Parathyroid adenoma (tissue), 2 donors: ENCODE measurements around the gene LRBA.

Experiments
- H2AFZ ChIP-seq: fragments of 300-600 bp; sonication (generic); one replicate; pipeline ENCODE4 v1.7.0; 2017; ENCODE audit warnings: antibody characterized with exemption, mild to moderate bottlenecking
- H3K27ac ChIP-seq: fragments of 300-600 bp; sonication (generic); one replicate; pipeline ENCODE4 v1.7.0; 2017
- H3K27me3 ChIP-seq: fragments of 300-600 bp; sonication (generic); one replicate; pipeline ENCODE4 v1.7.0; 2017; ENCODE audit warnings: low read length; ENCODE audit not compliant: control insufficient read depth, insufficient read depth
- H3K36me3 ChIP-seq: fragments of 300-600 bp; sonication (generic); one replicate; pipeline ENCODE4 v1.7.0; 2017; ENCODE audit warnings: low read length; ENCODE audit not compliant: control insufficient read depth, insufficient read depth
- H3K4me1 ChIP-seq: fragments of 300-600 bp; sonication (generic); one replicate; pipeline ENCODE4 v1.7.0; 2017; ENCODE audit warnings: control low read depth
- H3K4me2 ChIP-seq: fragments of 300-600 bp; sonication (generic); one replicate; pipeline ENCODE4 v1.7.0; 2017; ENCODE audit warnings: low read length
- H3K4me3 ChIP-seq: fragments of 300-600 bp; sonication (generic); one replicate; pipeline ENCODE4 v1.7.0; 2017; ENCODE audit warnings: low read depth, low read length
- H3K79me2 ChIP-seq: fragments of 300-600 bp; sonication (generic); one replicate; pipeline ENCODE4 v1.7.0; 2017; ENCODE audit warnings: control low read depth
- H3K9ac ChIP-seq: fragments of 300-600 bp; sonication (generic); one replicate; pipeline ENCODE4 v1.7.0; 2017; ENCODE audit warnings: mild to moderate bottlenecking
- H3K9me3 ChIP-seq: fragments of 300-600 bp; sonication (generic); one replicate; pipeline ENCODE4 v1.7.0; 2017; ENCODE audit warnings: low read length; ENCODE audit not compliant: control insufficient read depth
- TF ChIP-seq, protein P1 (sequence below): fragments of 300-600 bp; sonication (generic); IDR thresholded peaks from one replicate; pipeline ENCODE4 v1.7.0; 2017; ENCODE audit warnings: antibody characterized with exemption, mild to moderate bottlenecking
- donor health status: primary hyperparathyroidism.

LRBA gene

DNA sequence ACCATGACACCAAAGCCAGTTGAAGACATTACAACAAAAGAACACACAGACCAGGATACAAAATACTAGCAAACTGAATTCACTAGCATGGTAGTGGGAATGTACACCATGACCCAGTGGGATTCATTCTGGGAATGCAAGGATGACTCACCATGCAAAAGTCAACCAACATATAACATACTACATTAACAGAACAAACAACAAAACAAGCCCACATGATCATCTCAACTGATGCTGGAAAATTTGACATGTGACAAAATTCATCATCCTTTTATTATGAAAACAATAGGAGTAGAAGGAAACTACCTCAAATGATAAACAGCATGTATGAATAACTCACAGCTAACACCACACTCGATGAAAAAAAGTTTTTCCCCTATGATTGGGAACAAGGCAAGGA lies 746.6 kb downstream of the LRBA start:
- no peaks in the 10 kb centered on the region for H3K36me3 ChIP-seq
- no peaks in the 10 kb centered on the region for H3K4me1 ChIP-seq
- H3K27me3 ChIP-seq, result no peaks in the 10 kb centered on the region
- H2AFZ ChIP-seq, result no peak overlapping the region
- H3K9ac ChIP-seq, result no peak overlapping the region
- H3K4me3 ChIP-seq, result no peak overlapping the region
- no peaks in the 10 kb centered on the region for H3K9me3 ChIP-seq
- H3K27ac ChIP-seq, result no peak overlapping the region
- no peak overlapping the region for H3K4me2 ChIP-seq
- no peaks in the 10 kb centered on the region for H3K79me2 ChIP-seq
- TF ChIP-seq, protein P1, sequence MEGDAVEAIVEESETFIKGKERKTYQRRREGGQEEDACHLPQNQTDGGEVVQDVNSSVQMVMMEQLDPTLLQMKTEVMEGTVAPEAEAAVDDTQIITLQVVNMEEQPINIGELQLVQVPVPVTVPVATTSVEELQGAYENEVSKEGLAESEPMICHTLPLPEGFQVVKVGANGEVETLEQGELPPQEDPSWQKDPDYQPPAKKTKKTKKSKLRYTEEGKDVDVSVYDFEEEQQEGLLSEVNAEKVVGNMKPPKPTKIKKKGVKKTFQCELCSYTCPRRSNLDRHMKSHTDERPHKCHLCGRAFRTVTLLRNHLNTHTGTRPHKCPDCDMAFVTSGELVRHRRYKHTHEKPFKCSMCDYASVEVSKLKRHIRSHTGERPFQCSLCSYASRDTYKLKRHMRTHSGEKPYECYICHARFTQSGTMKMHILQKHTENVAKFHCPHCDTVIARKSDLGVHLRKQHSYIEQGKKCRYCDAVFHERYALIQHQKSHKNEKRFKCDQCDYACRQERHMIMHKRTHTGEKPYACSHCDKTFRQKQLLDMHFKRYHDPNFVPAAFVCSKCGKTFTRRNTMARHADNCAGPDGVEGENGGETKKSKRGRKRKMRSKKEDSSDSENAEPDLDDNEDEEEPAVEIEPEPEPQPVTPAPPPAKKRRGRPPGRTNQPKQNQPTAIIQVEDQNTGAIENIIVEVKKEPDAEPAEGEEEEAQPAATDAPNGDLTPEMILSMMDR, result no peak

DNA sequence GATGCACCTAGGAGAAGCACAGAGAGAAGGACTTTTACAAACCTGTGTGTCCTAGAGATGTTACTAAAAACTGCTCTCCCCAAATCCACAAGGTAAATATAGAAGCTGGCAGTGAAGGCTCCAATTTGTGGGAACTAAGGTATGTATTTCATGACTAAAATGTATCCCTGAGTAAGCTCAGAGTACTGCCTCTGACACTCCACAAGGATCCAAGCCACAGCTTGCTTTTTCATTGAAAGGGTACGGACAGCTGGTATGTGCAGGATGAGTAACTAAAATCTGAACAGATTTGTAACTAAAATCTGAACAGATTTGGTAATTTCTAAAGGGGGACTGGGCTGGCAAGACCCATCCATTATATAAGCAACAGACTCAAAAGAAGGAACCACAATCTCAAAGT lies 749.3 kb downstream of the LRBA start:
- TF ChIP-seq, protein P1, result no peak
- no peak overlapping the region for H3K4me2 ChIP-seq
- no peak overlapping the region for H2AFZ ChIP-seq
- H3K79me2 ChIP-seq, result no peaks in the 10 kb centered on the region
- no peak overlapping the region for H3K27ac ChIP-seq
- H3K9ac ChIP-seq, result no peak overlapping the region
- no peaks in the 10 kb centered on the region for H3K36me3 ChIP-seq
- H3K27me3 ChIP-seq, result no peaks in the 10 kb centered on the region
- no peaks in the 10 kb centered on the region for H3K9me3 ChIP-seq
- H3K4me3 ChIP-seq, result no peak overlapping the region
- no peaks in the 10 kb centered on the region for H3K4me1 ChIP-seq

- TF ChIP-seq, protein P1, result no peak
- no peak overlapping the region for H3K4me3 ChIP-seq
- H3K9me3 ChIP-seq, result no peaks in the 10 kb centered on the region
- no peak overlapping the region for H3K4me2 ChIP-seq
- no peak overlapping the region for H3K27ac ChIP-seq
- H3K4me1 ChIP-seq, result no peaks in the 10 kb centered on the region
- no peak overlapping the region for H2AFZ ChIP-seq
- H3K79me2 ChIP-seq, result no peaks in the 10 kb centered on the region
- H3K27me3 ChIP-seq, result no peaks in the 10 kb centered on the region
- H3K9ac ChIP-seq, result no peak overlapping the region
- no peaks in the 10 kb centered on the region for H3K36me3 ChIP-seq
These were observed 750.4 kb downstream of the LRBA start for GRCh38 chr4:150264595-150265161.

- Histone ChIP-seq H3K27me3 (no peaks in the 10 kb centered on the region), H3K79me2 (no peaks in the 10 kb centered on the region), H3K9me3 (no peaks in the 10 kb centered on the region), H3K4me2 (no peak overlapping the region), H3K36me3 (no peaks in the 10 kb centered on the region), H3K27ac (no peak overlapping the region), H3K9ac (no peak overlapping the region), H3K4me1 (no peaks in the 10 kb centered on the region), H2AFZ (no peak overlapping the region), H3K4me3 (no peak overlapping the region)
- TF ChIP-seq, protein P1, result no peak
These were observed 752.5 kb downstream of the LRBA start for GRCh38 chr4:150262611-150263010.

GRCh38 chr4:150261571-150261970 lies 753.5 kb downstream of the LRBA start:
- Histone ChIP-seq H3K9me3 (no peaks in the 10 kb centered on the region), H3K36me3 (no peaks in the 10 kb centered on the region), H3K27me3 (no peaks in the 10 kb centered on the region), H3K4me1 (no peaks in the 10 kb centered on the region), H3K79me2 (no peaks in the 10 kb centered on the region), H3K4me2 (no peak overlapping the region), H3K4me3 (no peak overlapping the region), H3K9ac (no peak overlapping the region), H2AFZ (no peak overlapping the region), H3K27ac (no peak overlapping the region)
- TF ChIP-seq, protein P1, result no peak
